HEK293 (cell line): ENCODE data around the gene TMEM179.

Source experiments
- CTCF ChIA-PET: fragments of 350-600 bp; formaldehyde crosslinking; extraction: SDS; loops from one replicate; lab custom pipeline; 2021; ENCODE audit warnings: antibody characterized with exemption; lab: Yijun Ruan, JAX
- POLR2A ChIA-PET: fragments of 300-600 bp; formaldehyde crosslinking; extraction: SDS; loops from one replicate; lab custom pipeline; 2020; ENCODE audit warnings: antibody characterized with exemption, inconsistent platforms; lab: Yijun Ruan, JAX
- H3K27ac ChIP-seq: fragments of 200-500 bp; sonication (Bioruptor generic); 2 replicates; pipeline ENCODE4 v1.5.1; 2014; ENCODE audit warnings: low read depth, low read length, control low read depth, inconsistent platforms; ENCODE audit errors: extremely low read depth
- H3K36me3 ChIP-seq, 2 experiments: fragments of 200-500 bp in 1 of 2; sonication (Bioruptor generic) in 1 of 2; 1 replicate in 1 of 2; 2 replicates in 1 of 2; pipeline ENCODE4 v1.5.1; 2014 to 2017; ENCODE audit warnings: inconsistent platforms in 2 of 2, low read length in 2 of 2; ENCODE audit not compliant: control insufficient read depth in 2 of 2, insufficient read depth in 1 of 2
- H3K4me1 ChIP-seq: fragments of 200-500 bp; sonication (Bioruptor generic); 2 replicates; pipeline ENCODE4 v1.5.1; 2014; ENCODE audit warnings: mild to moderate bottlenecking, low read length, inconsistent platforms; ENCODE audit not compliant: control insufficient read depth, insufficient read depth
- H3K4me3 ChIP-seq: 2 replicates; pipeline ENCODE4 v1.5.1; 2011; ENCODE audit warnings: low read depth, mild to moderate bottlenecking, control low read depth, low read length, moderate library complexity
- H3K9me3 ChIP-seq: fragments of 200-500 bp; sonication (Bioruptor generic); 2 replicates; pipeline ENCODE4 v1.5.1; 2014; ENCODE audit warnings: low read depth, low read length, inconsistent platforms; ENCODE audit not compliant: control insufficient read depth, insufficient read depth
- ATF2 ChIP-seq: fragments of 450-650 bp; formaldehyde crosslinking; IDR thresholded peaks from 2 replicates; pipeline ENCODE4 v1.5.1; 2016; ENCODE audit warnings: missing biosample characterization, missing genetic modification characterization, low read depth
- GFI1B ChIP-seq: fragments of 450-650 bp; formaldehyde crosslinking; IDR thresholded peaks from 2 replicates; pipeline ENCODE4 v1.5.1; 2016; ENCODE audit warnings: missing biosample characterization, missing genetic modification characterization
- PRDM4 ChIP-seq: fragments of 450-650 bp; formaldehyde crosslinking; IDR thresholded peaks from 2 replicates; pipeline ENCODE4 v1.5.1; 2017; ENCODE audit warnings: missing biosample characterization, missing genetic modification characterization
- SP2 ChIP-seq: fragments of 450-650 bp; formaldehyde crosslinking; IDR thresholded peaks from 2 replicates; pipeline ENCODE4 v1.5.1; 2016; ENCODE audit warnings: missing biosample characterization, missing genetic modification characterization
- YY2 ChIP-seq: fragments of 450-650 bp; formaldehyde crosslinking; IDR thresholded peaks from 2 replicates; pipeline ENCODE4 v1.5.1; 2016; ENCODE audit warnings: missing biosample characterization, missing genetic modification characterization
- ZBTB49 ChIP-seq: fragments of 450-650 bp; formaldehyde crosslinking; IDR thresholded peaks from 2 replicates; pipeline ENCODE4 v1.5.1; 2016; ENCODE audit warnings: missing biosample characterization, missing genetic modification characterization, low read depth
- ZBTB6 ChIP-seq: fragments of 450-650 bp; formaldehyde crosslinking; IDR thresholded peaks from 2 replicates; pipeline ENCODE4 v1.5.1; 2017; ENCODE audit warnings: missing biosample characterization, missing genetic modification characterization
- ZNF146 ChIP-seq: fragments of 450-650 bp; formaldehyde crosslinking; IDR thresholded peaks from 2 replicates; pipeline ENCODE4 v1.5.1; 2016; ENCODE audit warnings: missing biosample characterization, missing genetic modification characterization
- ZNF155 ChIP-seq: fragments of 450-650 bp; formaldehyde crosslinking; IDR thresholded peaks from 2 replicates; pipeline ENCODE4 v1.5.1; 2016; ENCODE audit warnings: missing biosample characterization, missing genetic modification characterization
- ZNF16 ChIP-seq: fragments of 450-650 bp; formaldehyde crosslinking; IDR thresholded peaks from 2 replicates; pipeline ENCODE4 v1.5.1; 2016; ENCODE audit warnings: low read depth, missing biosample characterization, missing genetic modification characterization
- ZNF175 ChIP-seq: fragments of 450-650 bp; formaldehyde crosslinking; IDR thresholded peaks from 2 replicates; pipeline ENCODE4 v1.5.1; 2016; ENCODE audit warnings: missing biosample characterization, missing genetic modification characterization
- ZNF184 ChIP-seq: fragments of 450-650 bp; IDR thresholded peaks from 2 replicates; pipeline ENCODE4 v1.5.1; 2018; ENCODE audit warnings: missing biosample characterization, mild to moderate bottlenecking, missing genetic modification characterization
- ZNF37A ChIP-seq: fragments of 450-650 bp; IDR thresholded peaks from 2 replicates; pipeline ENCODE4 v1.5.1; 2018; ENCODE audit warnings: missing biosample characterization, missing genetic modification characterization
- ZNF391 ChIP-seq: fragments of 450-650 bp; formaldehyde crosslinking; IDR thresholded peaks from 2 replicates; pipeline ENCODE4 v1.5.1; 2016; ENCODE audit warnings: low read depth, missing biosample characterization, missing genetic modification characterization, borderline replicate concordance
- ZNF560 ChIP-seq: fragments of 450-650 bp; formaldehyde crosslinking; IDR thresholded peaks from 2 replicates; pipeline ENCODE4 v1.5.1; 2017; ENCODE audit warnings: missing biosample characterization, missing genetic modification characterization, borderline replicate concordance
- ZNF600 ChIP-seq: fragments of 450-650 bp; formaldehyde crosslinking; IDR thresholded peaks from 2 replicates; pipeline ENCODE4 v1.5.1; 2016; ENCODE audit warnings: missing biosample characterization, missing genetic modification characterization
- ZNF610 ChIP-seq: fragments of 450-650 bp; formaldehyde crosslinking; IDR thresholded peaks from 2 replicates; pipeline ENCODE4 v1.5.1; 2016; ENCODE audit warnings: missing biosample characterization, missing genetic modification characterization, borderline replicate concordance
- ZSCAN5A ChIP-seq: fragments of 450-650 bp; formaldehyde crosslinking; IDR thresholded peaks from 2 replicates; pipeline ENCODE4 v1.5.1; 2016; ENCODE audit warnings: missing biosample characterization, missing genetic modification characterization
- TF ChIP-seq, protein P1 (sequence below): fragments of 450-650 bp; formaldehyde crosslinking; IDR thresholded peaks from 2 replicates; pipeline ENCODE4 v1.5.1; 2016; ENCODE audit warnings: missing biosample characterization, missing genetic modification characterization

Gene TMEM179

DNA sequence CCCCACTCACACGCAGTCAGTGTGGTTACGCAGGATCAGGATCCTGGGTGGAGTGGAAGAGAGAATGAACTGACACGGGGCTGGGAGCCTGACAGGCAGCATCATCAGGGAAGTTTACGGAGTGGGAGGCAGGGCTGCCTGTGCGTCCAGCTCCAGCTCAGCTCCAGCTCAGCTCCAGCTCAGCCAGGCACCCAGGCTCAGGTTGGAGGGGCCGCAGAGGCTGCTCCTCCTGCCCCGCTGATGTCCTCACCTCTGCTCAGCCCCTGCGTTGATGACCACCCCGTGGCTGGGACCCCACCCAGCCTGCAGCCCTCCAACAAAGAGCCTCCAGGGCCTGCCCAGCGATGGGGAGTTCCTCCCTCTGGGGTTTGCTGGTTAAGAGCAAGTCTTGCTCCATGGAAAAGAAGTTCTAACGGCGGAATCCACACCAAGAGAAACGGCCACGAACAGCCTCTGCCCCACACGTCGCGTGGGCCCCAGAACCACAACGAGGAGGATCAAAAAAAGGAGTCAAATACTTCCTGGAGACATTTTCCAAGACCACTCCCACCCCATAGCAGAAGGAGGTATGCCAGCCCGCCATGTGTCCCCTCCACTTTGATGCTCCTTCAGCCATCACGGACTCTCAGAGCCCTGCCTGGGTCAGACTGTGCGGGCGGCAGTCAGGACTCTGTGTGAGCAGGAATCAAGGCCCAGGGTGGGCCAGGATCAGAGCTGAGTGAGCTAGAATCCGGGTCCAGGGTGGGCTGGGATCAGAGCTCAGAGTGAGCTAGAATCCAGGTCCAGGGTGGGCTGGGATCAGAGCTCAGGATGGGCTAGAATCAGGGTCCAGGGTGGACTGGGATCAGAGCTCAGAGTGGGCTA is 42.7 kb downstream of the TMEM179 start:
- TF ChIP-seq ZNF600: 0 out of 2 replicates have a peak, but pooled peaks have one; percentile 34
- no peak for TF ChIP-seq ZNF391
- no peak for TF ChIP-seq ZNF155 (tag by site-specific recombination)
- TF ChIP-seq, all 188 proteins: peak for 1
- no peak overlapping the region for H3K4me3 ChIP-seq
- POLR2A ChIA-PET: no interaction called here
- no peaks in the 10 kb centered on the region for H3K9me3 ChIP-seq
- CTCF ChIA-PET: interaction anchor here (0.8 to 1.0 kb wide), 6 partner anchors 51 to 484 kb away, joined by 3 to 7 read pairs (median 4); no protein-coding TSS in a partner anchor
- no peaks in the 10 kb centered on the region for H3K4me1 ChIP-seq
- no peaks in the 10 kb centered on the region for H3K36me3 ChIP-seq
- H3K27ac ChIP-seq: no peak overlapping the region

DNA sequence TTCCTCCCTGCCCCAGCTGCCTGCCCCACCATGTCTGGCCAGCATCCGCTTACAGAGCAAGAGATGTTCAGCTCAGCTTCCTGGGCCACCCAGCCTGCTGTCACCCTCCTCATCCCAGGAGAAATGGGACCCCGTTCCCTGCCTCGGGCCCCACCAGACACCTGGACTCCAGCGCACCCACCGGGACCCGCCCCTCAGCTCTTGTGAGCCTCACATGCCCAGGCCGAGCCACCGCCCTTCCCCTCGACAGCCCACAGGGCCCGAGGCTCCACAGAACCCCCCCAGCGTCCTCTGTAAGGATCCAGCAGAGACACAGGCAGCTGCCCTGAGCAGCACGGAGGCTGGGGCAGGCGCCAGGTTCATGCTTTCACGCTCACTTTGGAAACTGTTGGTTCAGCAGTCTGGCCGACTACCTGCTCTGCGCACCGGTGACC is 43.4 kb downstream of the TMEM179 start:
- no peak for TF ChIP-seq ZNF610 (tag by site-specific recombination)
- no peak for TF ChIP-seq ZBTB6 (tag by site-specific recombination)
- TF ChIP-seq ZNF175: no peak

DNA sequence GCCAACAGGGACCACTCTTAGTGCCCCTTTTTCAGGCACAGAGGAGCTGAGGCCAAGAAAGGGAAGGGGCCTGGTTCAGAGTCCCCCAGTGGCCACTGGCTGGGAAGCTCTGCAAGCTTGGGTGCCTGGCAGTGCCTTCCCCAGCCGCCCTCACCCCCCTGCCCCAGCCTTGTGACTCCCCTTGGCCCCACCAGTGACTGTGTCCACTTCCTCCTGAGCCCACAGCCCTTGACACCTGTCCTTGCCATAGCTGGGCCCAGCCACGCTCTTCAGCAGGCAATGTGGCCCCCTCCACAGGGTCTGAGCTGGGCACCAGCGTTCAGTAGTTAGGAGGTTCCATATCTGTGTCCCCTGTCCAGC is 44.0 kb downstream of the TMEM179 start:
- H3K9me3 ChIP-seq: no peaks in the 10 kb centered on the region
- H3K36me3 ChIP-seq: no peaks in the 10 kb centered on the region
- H3K27ac ChIP-seq: no peak overlapping the region
- no peaks in the 10 kb centered on the region for H3K4me1 ChIP-seq
- H3K4me3 ChIP-seq: no peak overlapping the region
- ChIA-PET POLR2A (no interaction called here), CTCF (interaction anchor here (0.6 to 0.8 kb wide), 3 partner anchors 48 to 374 kb away, joined by 3 to 4 read pairs (median 3); no protein-coding TSS in a partner anchor)
- TF ChIP-seq ZNF16 (tag by site-specific recombination): no peak
- no peak for TF ChIP-seq ZNF560 (tag by site-specific recombination)
- no peak for TF ChIP-seq ZNF391
- no peak for TF ChIP-seq ZBTB49 (tag by site-specific recombination)
- no peak for TF ChIP-seq ZNF146 (tag by site-specific recombination)
- no peak for TF ChIP-seq ZNF184 (tag by site-specific recombination)
- TF ChIP-seq SP2 (tag by site-specific recombination): no peak
- TF ChIP-seq, protein P1, sequence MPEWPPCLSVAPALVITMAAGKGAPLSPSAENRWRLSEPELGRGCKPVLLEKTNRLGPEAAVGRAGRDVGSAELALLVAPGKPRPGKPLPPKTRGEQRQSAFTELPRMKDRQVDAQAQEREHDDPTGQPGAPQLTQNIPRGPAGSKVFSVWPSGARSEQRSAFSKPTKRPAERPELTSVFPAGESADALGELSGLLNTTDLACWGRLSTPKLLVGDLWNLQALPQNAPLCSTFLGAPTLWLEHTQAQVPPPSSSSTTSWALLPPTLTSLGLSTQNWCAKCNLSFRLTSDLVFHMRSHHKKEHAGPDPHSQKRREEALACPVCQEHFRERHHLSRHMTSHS: no peak
- TF ChIP-seq ZNF37A (tag by site-specific recombination): no peak
- no peak for TF ChIP-seq ATF2 (tag by site-specific recombination)
- no peak for TF ChIP-seq PRDM4 (tag by site-specific recombination)
- TF ChIP-seq YY2 (tag by site-specific recombination): no peak
- TF ChIP-seq ZSCAN5A: no peak
- no peak for TF ChIP-seq GFI1B (tag by site-specific recombination)

More for the DNA sequence above, 43.4 kb downstream of the TMEM179 start:
- Histone ChIP-seq H3K4me1 (no peaks in the 10 kb centered on the region), H3K27ac (no peak overlapping the region), H3K4me3 (no peak overlapping the region), H3K9me3 (no peaks in the 10 kb centered on the region), H3K36me3 (no peaks in the 10 kb centered on the region)
- CTCF ChIA-PET: interaction anchor here (0.6 to 0.8 kb wide), 3 partner anchors 49 to 423 kb away, joined by 3 to 5 read pairs (median 3); no protein-coding TSS in a partner anchor
- POLR2A ChIA-PET: no interaction called here
